ENCODE results near the gene C6orf89. TPM values are rescaled to one million over a fixed set of nuclear protein-coding genes. Genes with fewer than 3 reads are reported as not detected.

The C6orf89 gene
- total RNA-seq, 1 donor from 2014 or later, result 18.7 TPM

- peak in 1 of 2 donors; percentile 74 for DNase-seq (ENCODE audit: low read depth in 2 of 2)
These were observed 33.1 kb upstream of the C6orf89 start for GRCh38 chr6:36852481-36853147.

- DNase-seq (ENCODE audit: low read depth in 2 of 2), result peak; percentile 27 to 38
These were observed 32.4 kb upstream of the C6orf89 start for GRCh38 chr6:36853325-36853724.

- no peak for DNase-seq (ENCODE audit: low read depth in 2 of 2)
These were observed 30.0 kb upstream of the C6orf89 start for GRCh38 chr6:36855750-36856149.

GRCh38 chr6:36856277-36856676, 29.5 kb upstream of the C6orf89 start:
- DNase-seq (ENCODE audit: low read depth in 2 of 2), result no peak

- no peak for DNase-seq (ENCODE audit: low read depth in 2 of 2)
These were observed 28.4 kb upstream of the C6orf89 start for GRCh38 chr6:36857325-36857724.

- no peak for DNase-seq (ENCODE audit: low read depth in 2 of 2)
These were observed 27.3 kb upstream of the C6orf89 start for GRCh38 chr6:36858407-36858981.

GRCh38 chr6:36860126-36860525, 25.6 kb upstream of the C6orf89 start:
- DNase-seq (ENCODE audit: low read depth in 2 of 2), result no peak

- no peak for DNase-seq (ENCODE audit: low read depth in 2 of 2)
These were observed 23.4 kb upstream of the C6orf89 start for GRCh38 chr6:36862164-36862847.

GRCh38 chr6:36862848-36863382, 22.8 kb upstream of the C6orf89 start:
- DNase-seq (ENCODE audit: low read depth in 2 of 2), result no peak

GRCh38 chr6:36863670-36864540, 21.8 kb upstream of the C6orf89 start:
- DNase-seq (ENCODE audit: low read depth in 2 of 2), result no peak

GRCh38 chr6:36865835-36866234, 19.9 kb upstream of the C6orf89 start:
- peak in 1 of 2 donors; percentile 43 for DNase-seq (ENCODE audit: low read depth in 2 of 2)

- no peak for DNase-seq (ENCODE audit: low read depth in 2 of 2)
These were observed 18.1 kb upstream of the C6orf89 start for GRCh38 chr6:36867471-36868224.

GRCh38 chr6:36871686-36872085, 14.1 kb upstream of the C6orf89 start:
- DNase-seq (ENCODE audit: low read depth in 2 of 2), result no peak

GRCh38 chr6:36873115-36873514, 12.6 kb upstream of the C6orf89 start:
- no peak for DNase-seq (ENCODE audit: low read depth in 2 of 2)

GRCh38 chr6:36873612-36874442, 11.9 kb upstream of the C6orf89 start:
- DNase-seq (ENCODE audit: low read depth in 2 of 2), result peak in 1 of 2 donors; percentile 46

- peak; percentile 83 to 94 for DNase-seq (ENCODE audit: low read depth in 2 of 2)
These were observed 11.1 kb upstream of the C6orf89 start, which contains the start of gene PPIL1 for GRCh38 chr6:36874443-36875249. PPIL1 (minus strand) TSS chr6:36874803; CDS start chr6:36874772, 31 bp downstream.

GRCh38 chr6:36875250-36875633, 10.5 kb upstream of the C6orf89 start:
- no peak for DNase-seq (ENCODE audit: low read depth in 2 of 2)

GRCh38 chr6:36884610-36885009, 1.1 kb upstream of the C6orf89 start:
- DNase-seq (ENCODE audit: low read depth in 2 of 2), result no peak

Data from dermis microvascular lymphatic vessel endothelial cell (primary cell).